ENCODE results near the gene GRID1. TPM values are rescaled to one million over a fixed set of nuclear protein-coding genes. Genes with fewer than 3 reads are reported as not detected.

GRID1 gene
- polyA plus RNA-seq, 1 donor (not counting 4 experiments of a cell fraction or from before 2014, with no cell fraction given) = 0.01 TPM

GRCh38 chr10:86226781-86227201 is 139.8 kb downstream of the GRID1 start:
- FAIRE-seq (no peak), DNase-seq (ENCODE audit: low read depth, low spot score) (no peak)
- Histone ChIP-seq H4K20me1 (ENCODE audit: control insufficient read depth, extremely low read depth, insufficient read depth, low read length) (no peaks in the 10 kb centered on the region), H3K27me3 (ENCODE audit: control insufficient read depth, extremely low read depth, insufficient read depth, low read length) (no peaks in the 10 kb centered on the region), H3K9me1 (ENCODE audit: control insufficient read depth, extremely low read depth, insufficient read depth, low read length) (no peaks in the 10 kb centered on the region), H3K4me3 (ENCODE audit: control insufficient read depth in 2 of 3, extremely low read depth in 1 of 3, insufficient read depth in 2 of 3, low read depth in 1 of 3, low read length in 3 of 3) (no peak overlapping the region), H3K9ac (ENCODE audit: control insufficient read depth, extremely low read depth, insufficient read depth, low read length) (no peak overlapping the region), H3K36me3 (ENCODE audit: control insufficient read depth in 2 of 2, extremely low read depth in 1 of 2, insufficient read depth in 2 of 2, low read length in 2 of 2) (no peaks in the 10 kb centered on the region), H2AFZ (ENCODE audit: control insufficient read depth, low read length) (no peak overlapping the region), H3K4me1 (ENCODE audit: control insufficient read depth, extremely low read depth, insufficient read depth, low read length) (no peaks in the 10 kb centered on the region), H3K79me2 (ENCODE audit: control insufficient read depth, insufficient read depth, low read length) (no peaks in the 10 kb centered on the region), H3K9me3 (ENCODE audit: control insufficient read depth, low read depth, low read length) (no peaks in the 10 kb centered on the region), H3K27ac (ENCODE audit: control insufficient read depth, insufficient read depth, low read length) (no peak overlapping the region), H3K4me2 (ENCODE audit: control insufficient read depth, extremely low read depth, insufficient read depth, low read depth, low read length) (no peak overlapping the region)
- TF ChIP-seq EZH2 (IDR thresholded peaks at IDR 0.05; ENCODE audit: low read length) (no peak), CTCF (optimal IDR thresholded peaks at IDR 0.05 in 1 of 3, IDR thresholded peaks at IDR 0.05 in 1 of 3, conservative IDR thresholded peaks at IDR 0.05 in 1 of 3; ENCODE audit: extremely low read depth in 1 of 3, insufficient read depth in 2 of 3, low read length in 3 of 3) (no peak)
- dilution Hi-C loops (cut with MboI; ENCODE audit: extremely low pct_ligation_motif_present, low sequenced_read_pairs) = no loop called here

GRCh38 chr10:86226016-86226415 is 140.6 kb downstream of the GRID1 start:
- dilution Hi-C loops (cut with MboI; ENCODE audit: extremely low pct_ligation_motif_present, low sequenced_read_pairs) = no loop called here
- DNase-seq (ENCODE audit: low read depth, low spot score) = no peak
- no peak overlapping the region for H3K27ac ChIP-seq (ENCODE audit: control insufficient read depth, insufficient read depth, low read length)
- H3K9ac ChIP-seq (ENCODE audit: control insufficient read depth, extremely low read depth, insufficient read depth, low read length) = no peak overlapping the region
- H2AFZ ChIP-seq (ENCODE audit: control insufficient read depth, low read length) = no peak overlapping the region
- H3K9me1 ChIP-seq (ENCODE audit: control insufficient read depth, extremely low read depth, insufficient read depth, low read length) = no peaks in the 10 kb centered on the region
- H4K20me1 ChIP-seq (ENCODE audit: control insufficient read depth, extremely low read depth, insufficient read depth, low read length) = no peaks in the 10 kb centered on the region
- FAIRE-seq = no peak
- no peak overlapping the region for H3K4me3 ChIP-seq (ENCODE audit: control insufficient read depth in 2 of 3, extremely low read depth in 1 of 3, insufficient read depth in 2 of 3, low read depth in 1 of 3, low read length in 3 of 3)
- H3K79me2 ChIP-seq (ENCODE audit: control insufficient read depth, insufficient read depth, low read length) = no peaks in the 10 kb centered on the region
- H3K9me3 ChIP-seq (ENCODE audit: control insufficient read depth, low read depth, low read length) = no peaks in the 10 kb centered on the region
- H3K4me1 ChIP-seq (ENCODE audit: control insufficient read depth, extremely low read depth, insufficient read depth, low read length) = no peaks in the 10 kb centered on the region
- H3K27me3 ChIP-seq (ENCODE audit: control insufficient read depth, extremely low read depth, insufficient read depth, low read length) = no peaks in the 10 kb centered on the region
- no peak overlapping the region for H3K4me2 ChIP-seq (ENCODE audit: control insufficient read depth, extremely low read depth, insufficient read depth, low read depth, low read length)
- no peaks in the 10 kb centered on the region for H3K36me3 ChIP-seq (ENCODE audit: control insufficient read depth in 2 of 2, extremely low read depth in 1 of 2, insufficient read depth in 2 of 2, low read length in 2 of 2)
- no peak for TF ChIP-seq EZH2 (IDR thresholded peaks at IDR 0.05; ENCODE audit: low read length)
- no peak for TF ChIP-seq CTCF (optimal IDR thresholded peaks at IDR 0.05 in 1 of 3, IDR thresholded peaks at IDR 0.05 in 1 of 3, conservative IDR thresholded peaks at IDR 0.05 in 1 of 3; ENCODE audit: extremely low read depth in 1 of 3, insufficient read depth in 2 of 3, low read length in 3 of 3)
